Neural cell (in vitro differentiated cells): Measurements from ENCODE around the gene ME2. TPM values are rescaled to one million over a fixed set of nuclear protein-coding genes. Genes with fewer than 3 reads are reported as not detected.
"Not testable (repeated sequence)": the region's sequence is repeated elsewhere in the genome, so short reads cannot be mapped to it uniquely, and the experiment has no call there.

Experiments used
- H2AFZ ChIP-seq: fragments of 200-600, 300-800 bp; sonication (generic), shearing (Covaris generic); 2 replicates; pipeline ENCODE4 v1.6.0; 2014; ENCODE audit warnings: low read depth, mild to moderate bottlenecking, antibody characterized with exemption, low read length, moderate library complexity
- H3F3A ChIP-seq: fragments of 200-600 bp; shearing (Covaris generic); 2 replicates; pipeline ENCODE4 v1.6.1; 2016; ENCODE audit warnings: mild to moderate bottlenecking, moderate library complexity, mixed read lengths, antibody characterized with exemption, low read length; ENCODE audit not compliant: insufficient read depth, poor library complexity, severe bottlenecking
- H3K27ac ChIP-seq: fragments of 200-600, 300-800 bp; sonication (generic), shearing (Covaris generic); 2 replicates; pipeline ENCODE4 v1.5.1; 2014; ENCODE audit warnings: mild to moderate bottlenecking, low read length, moderate library complexity
- H3K27me3 ChIP-seq: fragments of 300-800, 200-600 bp; sonication (generic), shearing (Covaris generic); 2 replicates; pipeline ENCODE4 v1.6.0; 2014; ENCODE audit warnings: mild to moderate bottlenecking, low read depth, low read length, moderate library complexity; ENCODE audit not compliant: insufficient read depth
- H3K36me3 ChIP-seq: fragments of 300-800, 200-600 bp; sonication (generic), shearing (Covaris generic); 2 replicates; pipeline ENCODE4 v1.5.1; 2014; ENCODE audit warnings: mild to moderate bottlenecking, antibody characterized with exemption, low read length, moderate library complexity; ENCODE audit not compliant: insufficient read depth
- H3K4me2 ChIP-seq: fragments of 300-800, 200-600 bp; sonication (generic), shearing (Covaris generic); 2 replicates; pipeline ENCODE4 v1.6.0; 2014; ENCODE audit warnings: mild to moderate bottlenecking, low read length
- H3K4me3 ChIP-seq: fragments of 300-800, 200-600 bp; sonication (generic), shearing (Covaris generic); 2 replicates; pipeline ENCODE4 v1.5.1; 2014; ENCODE audit warnings: mild to moderate bottlenecking, low read length, moderate library complexity
- H3K79me2 ChIP-seq: fragments of 200-600 bp; shearing (Covaris generic); replicated peaks from 2 replicates; pipeline ENCODE4 v1.6.0; 2014; ENCODE audit warnings: mild to moderate bottlenecking, low read length, moderate library complexity; ENCODE audit not compliant: insufficient read depth
- H3K9ac ChIP-seq: fragments of 300-800, 200-600 bp; sonication (generic), shearing (Covaris generic); 2 replicates; pipeline ENCODE4 v1.6.1; 2016; ENCODE audit warnings: mild to moderate bottlenecking, low read length, mixed read lengths
- H3K9me2 ChIP-seq: fragments of 200-600 bp; shearing (Covaris generic); 2 replicates; pipeline ENCODE4 v1.6.1; 2016; ENCODE audit warnings: mild to moderate bottlenecking, low read length, mixed read lengths; ENCODE audit not compliant: insufficient read depth
- H3K9me3 ChIP-seq: fragments of 200-600, 300-800 bp; sonication (generic), shearing (Covaris generic); 2 replicates; pipeline ENCODE4 v1.6.1; 2016; ENCODE audit warnings: mild to moderate bottlenecking, mixed run types, low read length, moderate library complexity, mixed read lengths
- H4K20me1 ChIP-seq: fragments of 200-600 bp; shearing (Covaris generic); 2 replicates; pipeline ENCODE4 v1.6.1; 2016; ENCODE audit warnings: mild to moderate bottlenecking, mixed run types; ENCODE audit not compliant: insufficient read depth
- CTCF ChIP-seq: fragments of 450-650 bp; IDR thresholded peaks from 2 replicates; pipeline ENCODE4 v1.5.1; 2014; ENCODE audit warnings: antibody characterized with exemption, mild to moderate bottlenecking, moderate library complexity; ENCODE audit not compliant: poor library complexity, severe bottlenecking
- EP300 ChIP-seq: fragments of 450-650 bp; conservative IDR thresholded peaks from 2 replicates; pipeline ENCODE4 v1.6.1; 2014; ENCODE audit warnings: antibody characterized with exemption, mild to moderate bottlenecking, moderate library complexity; ENCODE audit not compliant: poor library complexity, severe bottlenecking
- EZH2 ChIP-seq: fragments of 200-600, 300-800 bp; shearing (Covaris generic), sonication (generic); IDR thresholded peaks from 2 replicates; pipeline ENCODE4 v1.6.1; 2014; ENCODE audit warnings: antibody characterized with exemption, low read length, borderline replicate concordance, mild to moderate bottlenecking; ENCODE audit not compliant: insufficient read depth, poor library complexity, severe bottlenecking
- MXI1 ChIP-seq: fragments of 450-650 bp; conservative IDR thresholded peaks from 2 replicates; pipeline ENCODE4 v1.6.1; 2014; ENCODE audit warnings: antibody characterized with exemption, mild to moderate bottlenecking; ENCODE audit not compliant: poor library complexity, severe bottlenecking
- POLR2AphosphoS5 ChIP-seq: IDR thresholded peaks from 2 replicates; pipeline ENCODE4 v1.6.1; 2012
- RAD21 ChIP-seq: fragments of 450-650 bp; conservative IDR thresholded peaks from 2 replicates; pipeline ENCODE4 v1.6.1; 2014; ENCODE audit warnings: antibody characterized with exemption, mild to moderate bottlenecking, moderate library complexity
- REST ChIP-seq: IDR thresholded peaks from 2 replicates; pipeline ENCODE4 v1.6.1; 2012; ENCODE audit warnings: borderline replicate concordance
- SMC3 ChIP-seq: fragments of 450-650 bp; conservative IDR thresholded peaks from 2 replicates; pipeline ENCODE4 v1.6.1; 2014; ENCODE audit warnings: antibody characterized with exemption, mild to moderate bottlenecking, moderate library complexity; ENCODE audit not compliant: poor library complexity
- TAF1 ChIP-seq: IDR thresholded peaks from 2 replicates; pipeline ENCODE4 v1.6.1; 2012; ENCODE audit warnings: low read depth
- polyA plus RNA-seq: library from polyadenylated mRNA; depleted of rRNA; stranded (reverse); fragments of >200 nt; gene quantifications from 2 replicates; pipeline ENCODE4 v1.2.3, GENCODE V29; 2014

The ME2 gene
- polyA plus RNA-seq, 1 donor from 2014 or later = 76.2 TPM

GRCh38 chr18:50855976-50856757, 22.8 kb upstream of the ME2 start:
- H3K4me2 ChIP-seq = no peak overlapping the region
- no peaks in the 10 kb centered on the region for H3K9me2 ChIP-seq
- H3K79me2 ChIP-seq = no peaks in the 10 kb centered on the region
- TF ChIP-seq CTCF (no peak), EP300 (no peak), POLR2AphosphoS5 (no peak), EZH2 (no peak), SMC3 (no peak), TAF1 (no peak), MXI1 (no peak), RAD21 (no peak), REST (no peak)
- no peaks in the 10 kb centered on the region for H3K36me3 ChIP-seq
- no peaks in the 10 kb centered on the region for H3K9me3 ChIP-seq
- no peak overlapping the region for H3K9ac ChIP-seq
- no peak overlapping the region for H2AFZ ChIP-seq
- H3F3A ChIP-seq = no peaks in the 10 kb centered on the region
- H3K27ac ChIP-seq = no peak overlapping the region
- no peaks in the 10 kb centered on the region for H3K27me3 ChIP-seq
- H3K4me3 ChIP-seq = no peak overlapping the region
- no peaks in the 10 kb centered on the region for H4K20me1 ChIP-seq

- H3F3A ChIP-seq, H3K27ac ChIP-seq, H3K4me3 ChIP-seq, H2AFZ ChIP-seq, H3K79me2 ChIP-seq, H4K20me1 ChIP-seq, H3K4me2 ChIP-seq, H3K27me3 ChIP-seq, H3K9me2 ChIP-seq, H3K9me3 ChIP-seq, H3K9ac ChIP-seq, H3K36me3 ChIP-seq: not testable (repeated sequence)
These were observed 21.8 kb upstream of the ME2 start for GRCh38 chr18:50857166-50857565.

- H3K36me3 ChIP-seq = no peaks in the 10 kb centered on the region
- H4K20me1 ChIP-seq = no peaks in the 10 kb centered on the region
- H3K79me2 ChIP-seq = no peaks in the 10 kb centered on the region
- no peaks in the 10 kb centered on the region for H3K27me3 ChIP-seq
- H3K9ac ChIP-seq = no peak overlapping the region
- no peak overlapping the region for H3K27ac ChIP-seq
- no peaks in the 10 kb centered on the region for H3K9me2 ChIP-seq
- TF ChIP-seq RAD21 = no peak
- no peak for TF ChIP-seq EZH2
- no peak for TF ChIP-seq TAF1
- no peak for TF ChIP-seq MXI1
- no peak for TF ChIP-seq SMC3
- TF ChIP-seq EP300 = no peak
- TF ChIP-seq CTCF = no peak
- no peak for TF ChIP-seq POLR2AphosphoS5
- no peak for TF ChIP-seq REST
- no peak overlapping the region for H3K4me3 ChIP-seq
- no peaks in the 10 kb centered on the region for H3K9me3 ChIP-seq
- no peak overlapping the region for H3K4me2 ChIP-seq
- no peaks in the 10 kb centered on the region for H3F3A ChIP-seq
- H2AFZ ChIP-seq = no peak overlapping the region
These were observed 21.2 kb upstream of the ME2 start for GRCh38 chr18:50857694-50858093.
